Prostate gland (tissue), 2 donors: ENCODE measurements around the gene RAB8B.

Source experiments
- CTCF ChIP-seq, 4 experiments: fragments of 200-600 bp in 2 of 4; fragments of 450-650 bp in 2 of 4; sonication (generic) in 2 of 4; IDR thresholded peaks; 1 replicate in 3 of 4; 2 replicates in 1 of 4; pipeline ENCODE4 v1.5.1; 2016 to 2019; ENCODE audit warnings: antibody characterized with exemption in 4 of 4, mild to moderate bottlenecking in 2 of 4, moderate library complexity in 2 of 4
- POLR2A ChIP-seq: fragments of 450-650 bp; IDR thresholded peaks from one replicate; pipeline ENCODE4 v1.6.1; 2016; ENCODE audit warnings: antibody characterized with exemption, mild to moderate bottlenecking
- POLR2AphosphoS5 ChIP-seq: sonication (generic); formaldehyde crosslinking; IDR thresholded peaks from one replicate; pipeline ENCODE4 v1.6.1; 2017; ENCODE audit warnings: antibody characterized with exemption

DNA sequence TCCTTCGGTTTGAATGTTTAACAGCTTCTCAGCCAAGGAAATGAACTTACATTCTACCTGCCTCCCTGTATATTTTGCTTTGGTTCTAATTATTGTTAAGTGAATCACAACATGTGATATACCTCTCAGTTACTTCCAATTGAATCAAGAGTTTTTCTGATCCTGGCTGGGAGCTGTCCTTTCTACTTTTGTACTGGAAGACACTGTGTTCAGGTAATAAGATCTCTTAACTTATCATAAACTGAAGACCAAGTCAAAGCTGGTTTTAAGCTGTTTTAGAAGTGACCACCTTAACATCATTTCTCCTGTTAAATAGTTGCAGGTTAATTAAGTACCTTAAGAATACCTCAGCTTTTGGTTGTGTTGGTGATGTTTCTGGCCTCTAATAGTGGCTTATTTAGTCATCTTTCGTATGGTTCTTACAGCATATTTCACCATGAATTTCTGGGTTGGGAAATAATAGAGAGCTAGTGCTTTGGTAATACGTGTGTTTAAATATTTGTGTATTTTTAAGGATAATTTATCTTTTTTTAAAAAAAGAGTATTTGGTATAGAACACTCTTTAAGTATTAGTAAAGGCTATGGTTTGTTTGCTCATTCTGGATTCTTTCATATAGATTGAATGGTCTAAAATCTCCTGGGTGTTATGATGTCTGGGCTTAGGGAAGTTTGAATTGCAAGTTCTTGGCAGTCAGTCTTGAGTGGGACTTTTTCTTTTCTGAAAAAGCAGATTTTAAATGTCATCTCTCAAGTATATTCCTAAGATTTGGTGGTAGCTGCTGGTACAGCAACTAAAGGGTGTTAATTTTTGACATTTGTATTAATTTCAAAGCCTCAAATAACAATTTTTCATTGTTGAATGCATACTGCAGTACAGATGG lies 1.6 kb downstream of the RAB8B start:
- TF ChIP-seq POLR2AphosphoS5 (peak; percentile 3), POLR2A (no peak), CTCF (IDR thresholded peaks at IDR 0.05) (no peak)
